ENCODE results near the gene CDK18.

CDK18 gene

DNA sequence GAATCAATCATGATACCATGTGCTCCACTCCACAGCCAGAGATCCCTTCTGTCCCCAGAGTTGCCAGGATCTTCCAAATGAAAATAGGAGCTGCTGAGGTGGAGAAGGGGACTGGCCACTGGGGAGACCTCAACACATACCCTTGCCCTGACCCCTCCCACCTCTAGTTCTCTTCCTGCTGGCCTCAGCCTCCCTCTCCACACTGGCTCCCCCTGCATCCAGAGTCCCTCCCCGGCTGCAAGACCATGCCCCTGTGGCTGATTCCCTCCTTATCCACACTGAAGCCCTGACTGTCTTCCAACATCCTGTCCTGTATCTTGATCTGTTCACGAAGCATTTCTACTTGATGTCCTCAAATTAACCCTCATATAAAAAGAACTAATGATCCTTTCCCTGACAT is 21.1 kb upstream of the CDK18 start:
- Histone ChIP-seq H3K36me3 (no peaks in the 10 kb centered on the region), H3K4me3 (ENCODE audit: low read depth in 1 of 2, low read length in 1 of 2) (no peak overlapping the region), H3K4me1 (ENCODE audit: control insufficient read depth in 1 of 2, insufficient read depth in 1 of 2, low read depth in 1 of 2, low read length in 1 of 2) (no peaks in the 10 kb centered on the region), H3K27me3 (peaks cover 86% of the 10 kb centered on the region), H3K9me3 (no peaks in the 10 kb centered on the region), H3K27ac (no peak overlapping the region)
- TF ChIP-seq, protein P1, sequence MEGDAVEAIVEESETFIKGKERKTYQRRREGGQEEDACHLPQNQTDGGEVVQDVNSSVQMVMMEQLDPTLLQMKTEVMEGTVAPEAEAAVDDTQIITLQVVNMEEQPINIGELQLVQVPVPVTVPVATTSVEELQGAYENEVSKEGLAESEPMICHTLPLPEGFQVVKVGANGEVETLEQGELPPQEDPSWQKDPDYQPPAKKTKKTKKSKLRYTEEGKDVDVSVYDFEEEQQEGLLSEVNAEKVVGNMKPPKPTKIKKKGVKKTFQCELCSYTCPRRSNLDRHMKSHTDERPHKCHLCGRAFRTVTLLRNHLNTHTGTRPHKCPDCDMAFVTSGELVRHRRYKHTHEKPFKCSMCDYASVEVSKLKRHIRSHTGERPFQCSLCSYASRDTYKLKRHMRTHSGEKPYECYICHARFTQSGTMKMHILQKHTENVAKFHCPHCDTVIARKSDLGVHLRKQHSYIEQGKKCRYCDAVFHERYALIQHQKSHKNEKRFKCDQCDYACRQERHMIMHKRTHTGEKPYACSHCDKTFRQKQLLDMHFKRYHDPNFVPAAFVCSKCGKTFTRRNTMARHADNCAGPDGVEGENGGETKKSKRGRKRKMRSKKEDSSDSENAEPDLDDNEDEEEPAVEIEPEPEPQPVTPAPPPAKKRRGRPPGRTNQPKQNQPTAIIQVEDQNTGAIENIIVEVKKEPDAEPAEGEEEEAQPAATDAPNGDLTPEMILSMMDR (IDR thresholded peaks at IDR 0.05): no peak

DNA sequence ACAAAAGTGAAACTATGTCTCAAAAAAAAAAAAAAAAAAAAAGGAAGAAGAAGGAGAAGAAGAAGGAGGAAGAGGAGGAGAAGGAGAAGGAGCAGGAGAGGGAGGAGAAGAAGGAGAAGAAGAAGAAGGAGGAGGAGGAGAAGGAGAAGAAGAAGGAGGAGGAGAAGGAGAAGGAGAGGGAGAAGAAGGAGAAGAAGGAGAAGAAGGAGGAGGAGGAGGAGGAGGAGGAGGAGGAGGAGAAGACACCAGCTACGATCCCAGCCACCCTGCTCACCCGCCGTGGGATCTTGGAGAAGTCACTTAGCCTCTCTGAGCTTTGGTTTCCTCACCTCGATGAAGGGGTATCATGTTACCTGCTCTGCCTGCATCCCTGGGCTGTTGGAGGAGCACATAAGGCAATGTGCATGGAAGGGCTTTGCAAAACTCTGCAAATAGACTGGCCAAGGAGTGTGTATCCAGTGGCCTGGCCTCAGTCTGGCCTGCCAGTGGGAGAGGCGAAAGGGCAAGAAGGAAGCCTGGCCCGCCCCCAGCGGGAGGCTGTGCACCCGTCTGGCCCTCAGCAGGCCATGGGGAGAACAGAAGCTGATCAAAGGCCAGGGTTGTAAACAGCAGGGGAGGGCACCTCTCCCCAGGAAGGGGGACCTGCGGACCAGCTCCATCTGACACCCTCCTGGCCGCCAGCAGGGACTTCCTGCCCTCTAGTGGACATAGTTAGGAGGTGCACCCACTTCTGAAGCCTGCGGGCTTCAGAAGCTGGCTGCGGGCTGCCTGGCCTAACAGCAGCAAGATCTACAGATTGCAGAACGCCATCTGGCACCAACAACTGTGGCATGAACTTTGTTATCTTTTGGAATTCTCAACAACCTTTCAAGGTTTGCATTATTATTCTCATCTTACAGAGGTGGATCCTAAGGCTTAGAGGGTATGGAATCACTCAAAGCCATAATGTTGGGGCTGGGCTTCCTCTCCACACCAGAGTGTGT is 19.2 kb upstream of the CDK18 start:
- no peak overlapping the region for H3K27ac ChIP-seq
- no peaks in the 10 kb centered on the region for H3K4me1 ChIP-seq (ENCODE audit: control insufficient read depth in 1 of 2, insufficient read depth in 1 of 2, low read depth in 1 of 2, low read length in 1 of 2)
- peaks cover 86% of the 10 kb centered on the region for H3K27me3 ChIP-seq
- no peaks in the 10 kb centered on the region for H3K9me3 ChIP-seq
- TF ChIP-seq, protein P1 (IDR thresholded peaks at IDR 0.05): peak; percentile 70
- no peaks in the 10 kb centered on the region for H3K36me3 ChIP-seq
- H3K4me3 ChIP-seq (ENCODE audit: low read depth in 1 of 2, low read length in 1 of 2): no peak overlapping the region

DNA sequence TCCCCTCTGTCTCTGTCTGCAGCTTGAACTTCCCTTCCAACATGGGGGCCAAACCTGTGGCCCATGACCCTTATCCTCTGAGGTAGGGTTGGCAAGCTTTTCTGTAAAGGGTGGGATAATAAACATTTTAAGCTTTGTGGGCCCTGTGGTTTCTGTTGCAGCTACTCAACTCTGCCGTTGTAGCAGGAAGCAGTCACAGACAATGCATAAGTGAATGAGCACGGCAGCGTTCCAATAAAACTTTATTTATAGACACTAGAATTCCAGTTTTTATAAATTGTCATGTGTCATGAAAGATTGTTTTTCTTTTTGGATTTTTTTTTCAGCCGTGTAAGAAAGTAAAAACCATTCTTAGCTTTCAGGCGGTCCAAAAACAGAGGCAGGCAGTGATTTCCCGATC is 18.2 kb upstream of the CDK18 start:
- Histone ChIP-seq H3K27ac (no peak overlapping the region), H3K4me1 (ENCODE audit: control insufficient read depth in 1 of 2, insufficient read depth in 1 of 2, low read depth in 1 of 2, low read length in 1 of 2) (no peaks in the 10 kb centered on the region), H3K36me3 (no peaks in the 10 kb centered on the region), H3K27me3 (peaks cover 85% of the 10 kb centered on the region), H3K4me3 (ENCODE audit: low read depth in 1 of 2, low read length in 1 of 2) (no peak overlapping the region), H3K9me3 (no peaks in the 10 kb centered on the region)
- TF ChIP-seq, protein P1 (IDR thresholded peaks at IDR 0.05): no peak

DNA sequence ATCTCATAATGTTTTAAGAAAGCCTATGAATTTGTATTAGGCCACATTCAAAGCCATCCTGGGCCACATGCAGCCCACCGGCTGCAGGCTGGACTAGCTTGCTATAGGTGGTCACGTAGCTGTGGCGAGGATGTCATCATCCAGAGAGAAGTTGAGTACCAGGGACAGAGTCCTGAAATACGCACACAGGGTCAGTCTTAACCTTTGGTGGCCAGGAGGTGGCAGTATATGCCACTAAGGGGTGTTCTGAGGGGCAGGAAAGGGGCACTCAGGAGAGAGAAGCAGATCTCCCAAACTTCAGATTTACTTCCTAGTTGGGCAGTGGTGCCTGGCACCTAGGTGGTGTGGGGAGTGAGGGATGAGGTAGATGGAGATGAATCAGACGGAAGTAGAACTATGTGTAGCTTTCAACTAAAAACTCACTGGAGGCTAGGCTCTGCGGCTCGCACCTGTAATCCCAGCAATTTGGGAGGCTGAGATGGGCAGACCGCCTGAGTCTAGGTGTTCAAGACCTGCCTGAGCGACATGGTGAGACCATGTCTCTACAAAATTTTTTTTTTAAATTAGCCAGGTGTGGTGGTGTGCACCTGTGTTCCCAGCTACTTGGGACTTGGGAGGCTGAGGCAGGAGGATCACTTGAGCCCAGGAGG is 16.3 kb upstream of the CDK18 start:
- peaks cover 85% of the 10 kb centered on the region for H3K27me3 ChIP-seq
- no peaks in the 10 kb centered on the region for H3K4me1 ChIP-seq (ENCODE audit: control insufficient read depth in 1 of 2, insufficient read depth in 1 of 2, low read depth in 1 of 2, low read length in 1 of 2)
- no peaks in the 10 kb centered on the region for H3K36me3 ChIP-seq
- TF ChIP-seq, protein P1 (IDR thresholded peaks at IDR 0.05): no peak
- no peak overlapping the region for H3K27ac ChIP-seq
- H3K4me3 ChIP-seq (ENCODE audit: low read depth in 1 of 2, low read length in 1 of 2): no peak overlapping the region
- no peaks in the 10 kb centered on the region for H3K9me3 ChIP-seq

DNA sequence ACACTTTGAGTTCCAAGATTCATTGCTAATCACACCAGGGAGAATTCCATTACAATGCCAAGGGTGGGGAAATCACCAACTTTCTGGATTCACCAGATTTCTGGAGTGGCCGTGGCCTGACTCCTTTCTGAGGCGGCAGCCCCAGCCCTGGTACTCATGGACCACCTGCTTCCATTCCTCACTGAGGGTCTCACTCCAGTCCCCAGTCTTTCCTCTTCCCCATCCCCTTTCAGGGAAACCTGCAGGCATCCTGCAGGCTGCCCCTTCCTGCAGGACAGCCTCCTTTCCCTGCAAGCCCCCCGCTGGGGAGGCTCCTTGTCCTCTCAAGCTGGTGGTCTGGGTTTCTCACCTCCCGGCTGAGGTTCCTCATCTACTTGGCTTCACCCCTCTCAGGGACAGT is 12.7 kb upstream of the CDK18 start:
- TF ChIP-seq, protein P1 (IDR thresholded peaks at IDR 0.05): no peak
- no peak overlapping the region for H3K4me3 ChIP-seq (ENCODE audit: low read depth in 1 of 2, low read length in 1 of 2)
- H3K27me3 ChIP-seq: peaks cover 71% of the 10 kb centered on the region
- H3K9me3 ChIP-seq: no peaks in the 10 kb centered on the region
- H3K36me3 ChIP-seq: no peaks in the 10 kb centered on the region
- no peak overlapping the region for H3K27ac ChIP-seq
- no peaks in the 10 kb centered on the region for H3K4me1 ChIP-seq (ENCODE audit: control insufficient read depth in 1 of 2, insufficient read depth in 1 of 2, low read depth in 1 of 2, low read length in 1 of 2)

All from neutrophil (primary cell).